ENCODE data around the gene NFATC4.
"Not testable (repeated sequence)": the region's sequence is repeated elsewhere in the genome, so short reads cannot be mapped to it uniquely, and the experiment has no call there.

Gene NFATC4

DNA sequence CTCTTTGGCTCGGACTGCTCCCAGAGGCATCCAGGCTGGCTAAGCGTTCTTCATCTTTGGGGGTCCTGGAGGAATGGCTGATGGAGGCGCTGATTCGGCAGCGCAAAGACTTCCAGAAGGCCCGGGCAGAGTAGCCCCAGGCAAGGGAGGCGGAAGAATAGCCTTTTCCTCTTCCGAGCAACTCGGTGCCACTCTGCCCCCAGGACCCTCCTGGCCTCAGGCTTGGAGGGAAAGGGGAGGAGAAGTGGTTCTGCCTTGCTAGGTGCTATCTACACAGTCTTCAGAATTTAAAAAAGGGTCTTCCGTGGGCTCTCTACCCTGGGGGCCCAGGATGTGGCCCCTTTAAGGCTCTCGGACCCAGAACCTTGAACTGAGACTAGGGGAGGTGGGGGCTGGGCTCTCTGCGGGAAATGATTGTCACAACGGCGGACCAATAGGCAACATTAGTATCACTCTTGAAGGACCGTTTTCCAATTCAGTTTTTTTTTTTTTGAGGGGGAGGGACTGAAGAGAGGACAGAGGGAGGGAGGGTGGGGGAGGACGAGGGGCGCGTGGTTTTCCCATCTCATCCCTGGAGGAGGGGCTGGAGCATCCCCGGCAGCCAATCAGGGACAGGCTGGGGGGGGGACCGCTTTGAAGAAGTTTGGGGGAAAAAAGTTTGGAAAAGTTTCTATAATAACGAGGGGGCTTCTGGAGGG, at the start of gene NFATC4:
Gene NFATC4 (plus strand): TSS at position 671 of the 698 bp plus-strand sequence. CDS start 157 bp downstream, outside the sequence.
- DNase-seq = no peak

DNA sequence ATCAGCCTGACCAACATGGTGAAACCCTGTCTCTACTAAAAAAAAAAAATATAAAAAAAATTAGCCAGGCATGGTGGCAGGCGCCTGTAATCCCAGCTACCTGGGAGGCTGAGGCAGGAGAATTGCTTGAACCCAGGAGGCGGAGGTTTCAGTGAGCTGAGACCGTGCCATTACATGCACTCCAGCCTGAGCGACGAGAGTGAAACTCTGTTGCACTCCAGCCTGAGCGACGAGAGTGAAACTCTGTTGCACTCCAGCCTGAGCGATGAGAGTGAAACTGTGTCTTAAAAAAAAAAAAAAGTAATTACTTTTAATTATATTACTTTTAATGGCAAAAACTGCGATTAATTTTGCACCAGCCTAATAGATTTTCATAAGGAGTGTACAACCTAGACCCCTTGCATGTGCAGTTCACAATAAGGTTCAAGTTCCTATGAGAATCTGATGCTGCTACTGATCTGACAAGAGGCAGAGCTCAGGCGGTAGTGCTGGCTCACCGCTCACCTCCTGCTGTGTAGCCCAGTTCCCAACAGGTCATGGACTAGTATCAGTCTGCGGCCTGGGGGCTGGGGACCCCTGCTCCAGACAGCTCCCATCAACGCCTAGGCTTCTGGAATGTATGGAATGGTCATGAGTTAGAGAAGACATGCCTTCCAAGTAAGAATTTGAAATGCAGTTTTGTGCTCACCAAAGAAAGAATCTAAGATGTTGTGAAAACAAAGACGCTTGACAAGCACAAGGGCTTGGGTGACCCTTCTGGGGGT, 46.6 kb upstream of the NFATC4 start:
- DNase-seq = no peak

DNA sequence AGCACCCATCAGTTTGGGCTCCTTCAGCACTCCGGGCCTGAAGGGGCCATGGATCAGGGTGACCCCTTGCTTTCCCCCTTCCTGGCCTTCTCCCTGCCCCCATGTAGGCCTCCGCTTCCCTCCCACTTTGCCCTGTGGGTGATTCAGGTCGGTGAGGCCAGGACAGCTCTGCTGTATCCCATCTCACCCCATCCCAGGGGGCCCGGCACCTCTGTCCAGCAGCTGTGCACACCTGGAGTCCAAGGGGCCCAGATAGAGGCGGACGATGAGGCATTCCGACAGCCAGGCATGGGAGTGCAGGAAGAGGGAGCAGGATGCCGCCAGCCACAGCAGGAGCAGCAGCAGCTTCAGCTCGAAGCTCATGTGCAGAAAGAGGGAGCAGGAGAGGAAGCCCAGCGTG, 45.3 kb upstream of the NFATC4 start:
- no peak for DNase-seq

DNA sequence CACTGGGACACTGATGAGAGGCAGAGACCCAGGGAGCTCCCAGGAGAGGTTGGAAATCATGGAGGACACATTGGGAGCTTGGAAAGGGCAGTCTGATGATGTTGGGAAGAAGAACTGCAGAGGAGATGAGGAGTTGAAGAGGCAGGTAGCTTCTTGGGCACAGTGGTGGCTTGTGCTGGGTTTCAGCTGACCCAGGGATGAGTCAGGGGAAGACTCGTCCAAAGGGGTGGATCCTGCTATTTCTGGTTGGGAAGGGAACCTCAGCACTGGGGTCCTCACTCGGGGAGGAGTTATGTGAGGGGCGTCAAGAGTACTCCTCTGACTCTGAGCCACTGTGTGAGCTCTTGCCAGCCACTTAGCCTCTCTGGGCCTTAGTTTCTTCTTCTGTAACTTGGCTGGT, 44.6 kb upstream of the NFATC4 start:
- DNase-seq = no peak

DNA sequence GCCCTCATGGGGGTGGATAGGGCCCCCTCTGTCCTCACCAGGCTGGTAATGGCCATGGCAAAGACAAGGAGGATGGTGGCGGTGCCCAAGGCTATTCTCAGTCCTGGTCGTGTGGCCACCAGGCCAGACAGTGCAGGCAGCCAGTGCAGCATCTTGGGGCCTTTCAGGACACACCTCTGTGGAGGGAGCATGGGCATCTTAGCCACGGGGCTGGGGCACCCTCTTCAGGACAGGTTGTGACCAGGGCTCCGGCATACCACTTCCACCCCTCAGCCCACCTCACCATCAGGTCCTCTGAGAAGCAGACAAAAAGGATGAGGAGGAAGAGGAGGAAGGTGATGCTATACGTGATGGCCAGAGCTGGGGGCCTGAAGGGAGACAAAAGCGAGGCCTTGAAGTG, 44.0 kb upstream of the NFATC4 start:
- DNase-seq = no peak

DNA sequence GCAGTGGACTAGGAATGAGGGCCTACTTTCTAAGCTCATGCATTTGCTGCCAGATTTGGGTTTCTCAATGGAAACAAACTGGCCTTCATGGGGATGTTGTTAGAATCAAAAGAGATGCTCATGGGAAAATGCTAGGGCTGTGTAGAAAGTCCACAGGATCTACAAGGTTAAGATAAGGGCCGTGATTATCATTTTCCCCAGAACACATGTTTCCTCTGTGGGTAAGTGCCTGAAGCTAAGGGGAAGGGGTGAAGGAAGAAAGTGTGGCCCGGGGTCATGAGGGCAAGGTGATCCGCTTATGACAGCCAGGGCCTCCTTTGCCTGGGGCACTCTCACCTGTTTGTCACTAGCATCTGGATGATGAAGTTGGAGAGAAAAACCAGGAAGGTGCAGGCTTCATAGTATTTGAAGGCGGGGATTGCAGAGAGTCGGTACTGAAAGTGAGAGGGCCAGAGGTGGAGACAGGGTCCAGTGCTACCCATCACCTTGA, 42.9 kb upstream of the NFATC4 start:
- DNase-seq = no peak

DNA sequence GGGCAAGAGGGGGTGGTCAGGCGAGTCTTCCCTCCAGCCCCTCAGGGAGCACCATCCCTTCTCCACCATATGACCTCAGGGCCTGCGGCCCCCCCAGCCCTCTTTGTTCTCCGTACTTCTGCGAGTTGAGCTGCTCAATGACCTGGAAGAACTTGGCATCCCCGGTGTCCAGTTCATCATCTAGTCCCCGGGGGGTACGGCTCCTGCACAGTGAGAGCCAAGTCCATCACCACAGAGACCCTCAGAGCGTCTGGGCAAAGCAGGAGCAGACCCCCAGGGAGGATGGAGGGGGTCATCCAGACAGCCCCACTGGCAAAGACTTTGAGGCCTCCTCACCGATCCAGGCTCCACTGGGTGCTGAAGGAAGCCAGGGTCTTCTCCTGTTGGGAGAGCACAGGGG, 42.0 kb upstream of the NFATC4 start:
- DNase-seq = no peak

DNA sequence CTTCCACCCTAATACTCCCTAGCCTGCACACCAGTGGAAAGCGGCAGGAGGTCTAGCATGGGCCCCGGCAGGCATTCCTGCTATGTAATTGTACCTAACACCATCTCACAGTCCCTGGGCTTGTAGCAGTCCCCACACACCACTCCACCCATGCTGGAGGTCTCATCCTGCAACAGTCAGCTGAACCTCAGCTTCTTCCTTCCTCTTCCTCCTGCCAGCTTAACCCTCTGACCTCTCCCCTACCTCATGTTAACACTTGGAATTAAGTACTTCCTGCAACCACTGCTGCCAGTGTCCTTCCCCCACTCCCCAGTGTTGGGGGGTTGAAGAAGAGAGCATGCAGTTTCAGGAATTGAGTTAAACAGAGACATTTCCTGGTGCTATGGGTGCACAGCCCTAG, 40.7 kb upstream of the NFATC4 start:
- no peak for DNase-seq

DNA sequence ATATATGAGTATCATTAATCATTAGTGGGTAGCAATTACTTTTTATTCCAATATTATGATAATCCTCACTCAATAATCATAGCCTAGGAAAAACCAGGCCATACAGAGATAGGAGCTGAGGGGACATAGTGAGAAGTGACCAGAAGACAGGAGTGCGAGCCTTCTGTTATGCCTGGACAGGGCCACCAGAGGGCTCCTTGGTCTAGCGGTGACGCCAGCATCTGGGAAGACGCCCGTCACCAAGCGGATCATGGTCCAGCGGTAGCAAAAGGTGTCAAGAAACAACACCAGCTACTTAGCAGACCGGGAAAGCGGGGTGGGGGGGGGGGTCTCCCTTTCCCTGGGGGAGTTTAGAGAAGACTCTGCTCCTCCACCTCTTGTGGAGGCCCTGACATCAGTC, 40.1 kb upstream of the NFATC4 start:
- not testable (repeated sequence) for DNase-seq

DNA sequence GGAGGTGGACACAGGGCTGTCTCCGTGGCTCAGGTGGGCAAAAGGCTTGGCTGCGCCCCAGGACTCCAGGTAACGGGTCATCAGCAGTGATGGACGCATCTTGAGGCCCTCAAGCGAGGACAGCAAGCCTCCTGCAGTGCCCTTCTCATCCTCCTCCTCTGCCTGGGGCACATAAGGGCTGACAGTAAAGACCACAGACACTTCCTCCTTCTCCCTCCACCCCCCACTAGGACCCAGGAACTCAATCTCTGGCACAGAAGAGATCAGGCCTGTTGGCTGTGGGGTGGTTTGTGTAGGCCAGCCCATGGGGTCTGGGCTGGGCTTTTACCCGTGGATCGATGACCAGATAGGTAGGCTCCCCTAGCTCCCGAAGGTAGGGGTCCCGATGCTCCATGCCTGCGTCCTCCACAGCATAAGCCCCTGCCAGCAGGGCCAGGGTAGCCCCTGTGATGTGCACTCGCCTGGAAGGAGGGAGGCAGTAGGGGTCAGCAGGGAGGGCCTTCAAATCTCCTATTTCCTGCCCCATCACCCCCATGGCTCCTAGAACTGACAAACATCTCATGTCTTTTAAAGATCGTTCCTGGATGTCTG, 38.8 kb upstream of the NFATC4 start:
- no peak for DNase-seq

DNA sequence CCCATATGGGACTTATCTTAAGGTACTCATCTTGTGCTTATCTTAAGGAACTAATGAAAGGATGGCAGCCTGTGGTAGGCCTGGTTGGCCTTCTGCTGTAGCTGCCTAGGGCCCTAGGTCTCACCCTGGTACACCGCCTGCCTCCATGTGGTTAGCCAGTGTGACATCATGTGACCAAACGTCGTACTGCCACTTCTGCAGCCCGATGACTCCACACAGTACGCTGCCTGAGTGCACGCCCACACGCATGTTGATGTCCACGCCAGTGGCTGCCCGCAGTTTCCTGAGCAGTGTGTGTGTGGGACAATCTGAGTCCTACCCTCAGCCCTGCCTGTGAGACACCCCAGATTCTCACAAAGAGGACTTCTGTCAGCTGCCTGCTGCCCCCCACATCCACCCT, 38.2 kb upstream of the NFATC4 start:
- peak; percentile 59 for DNase-seq

DNA sequence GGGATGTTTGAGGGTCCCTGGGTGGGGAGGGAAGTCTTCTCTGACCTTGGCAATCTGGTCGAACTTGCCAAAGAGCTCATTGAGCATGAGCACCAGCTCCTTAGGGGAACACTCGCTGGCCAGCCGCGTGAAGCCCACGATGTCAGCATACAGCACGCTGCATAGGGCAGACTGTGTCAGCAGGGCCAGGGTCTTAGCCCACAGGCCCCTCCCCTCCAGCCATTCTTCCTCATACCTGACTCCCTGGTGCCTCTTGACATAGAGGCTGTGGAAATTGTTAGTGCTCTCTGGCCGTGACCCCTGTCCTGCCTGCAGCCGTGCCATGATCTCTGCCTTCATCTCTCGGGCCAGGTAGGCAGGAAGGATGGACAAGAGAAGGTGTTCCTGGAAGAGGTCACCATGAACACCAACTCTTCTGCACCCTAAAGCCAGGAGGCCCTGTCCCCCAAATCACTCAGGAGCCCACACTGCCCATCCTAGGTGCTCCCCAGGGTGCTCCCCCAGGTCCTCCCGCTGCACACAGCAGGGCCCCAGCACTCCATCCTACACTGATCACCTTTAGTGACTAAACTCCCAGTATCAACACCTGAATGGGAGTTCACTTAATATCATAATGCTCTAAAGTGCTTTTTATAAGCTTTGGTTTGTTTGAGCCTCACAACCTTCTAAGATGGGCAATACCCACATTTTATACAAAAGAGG, 36.9 kb upstream of the NFATC4 start:
- DNase-seq = no peak

DNA sequence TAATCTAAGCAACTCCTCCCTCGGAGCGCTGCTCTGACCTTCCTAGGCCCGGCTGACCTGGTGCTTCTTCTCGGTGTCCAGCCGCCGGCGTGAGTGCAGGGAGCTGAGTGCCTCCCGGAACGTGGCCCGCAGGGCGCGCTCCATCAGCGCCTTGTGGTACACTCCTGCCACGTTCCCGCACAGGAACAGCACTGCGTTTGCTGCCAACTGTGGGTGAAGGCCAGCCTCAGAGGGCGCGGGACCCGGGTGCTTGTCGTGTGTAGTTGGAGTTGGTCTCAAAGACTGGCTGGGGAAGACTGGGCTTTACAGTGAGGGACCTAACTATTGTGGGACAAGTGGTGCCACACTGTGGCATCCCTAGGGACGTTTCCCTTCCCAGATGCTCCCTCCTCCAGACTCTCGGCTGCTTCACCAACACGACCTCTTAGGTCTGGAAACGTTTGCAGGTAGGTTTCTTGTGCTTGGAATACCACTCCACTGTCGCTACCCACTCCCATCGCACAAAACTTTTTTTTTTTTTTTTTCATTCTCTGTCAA, 36.2 kb upstream of the NFATC4 start:
- DNase-seq = no peak

DNA sequence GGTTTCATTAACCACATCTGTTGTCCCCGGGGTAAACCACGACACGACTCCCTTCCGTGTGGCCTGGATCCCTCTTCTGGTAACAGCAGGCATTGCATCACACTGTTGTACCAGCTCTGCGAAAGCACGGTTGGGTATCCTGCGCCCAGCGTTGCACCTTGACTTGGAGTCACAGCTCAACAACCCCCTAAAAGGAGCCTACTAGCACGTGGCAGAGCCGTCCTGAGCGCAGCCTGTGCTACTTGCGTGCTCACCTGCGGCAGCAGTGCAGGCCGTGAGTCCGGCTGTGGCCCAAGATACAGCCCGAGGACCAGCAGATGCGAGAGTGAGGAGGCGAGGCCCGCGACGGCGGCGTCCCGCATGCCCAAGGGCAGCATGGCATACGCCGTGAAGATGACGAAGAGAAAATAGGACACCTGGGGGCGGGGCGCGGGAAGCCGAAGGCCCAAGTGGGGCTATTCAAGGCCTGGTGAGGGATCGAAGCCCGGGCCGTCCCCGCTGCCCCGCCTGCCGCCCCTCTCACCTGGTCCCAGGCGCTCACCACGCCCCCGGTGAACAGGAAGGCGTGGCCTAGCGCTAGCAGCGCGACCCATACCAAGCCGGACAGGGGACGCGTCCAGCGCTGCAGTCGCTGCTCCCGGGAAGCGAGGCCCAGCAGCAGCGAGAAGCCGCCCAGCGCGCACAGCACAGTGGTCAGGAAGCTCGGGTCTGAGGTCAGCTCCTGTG, 35.6 kb upstream of the NFATC4 start:
- peak; percentile 89 for DNase-seq

DNA sequence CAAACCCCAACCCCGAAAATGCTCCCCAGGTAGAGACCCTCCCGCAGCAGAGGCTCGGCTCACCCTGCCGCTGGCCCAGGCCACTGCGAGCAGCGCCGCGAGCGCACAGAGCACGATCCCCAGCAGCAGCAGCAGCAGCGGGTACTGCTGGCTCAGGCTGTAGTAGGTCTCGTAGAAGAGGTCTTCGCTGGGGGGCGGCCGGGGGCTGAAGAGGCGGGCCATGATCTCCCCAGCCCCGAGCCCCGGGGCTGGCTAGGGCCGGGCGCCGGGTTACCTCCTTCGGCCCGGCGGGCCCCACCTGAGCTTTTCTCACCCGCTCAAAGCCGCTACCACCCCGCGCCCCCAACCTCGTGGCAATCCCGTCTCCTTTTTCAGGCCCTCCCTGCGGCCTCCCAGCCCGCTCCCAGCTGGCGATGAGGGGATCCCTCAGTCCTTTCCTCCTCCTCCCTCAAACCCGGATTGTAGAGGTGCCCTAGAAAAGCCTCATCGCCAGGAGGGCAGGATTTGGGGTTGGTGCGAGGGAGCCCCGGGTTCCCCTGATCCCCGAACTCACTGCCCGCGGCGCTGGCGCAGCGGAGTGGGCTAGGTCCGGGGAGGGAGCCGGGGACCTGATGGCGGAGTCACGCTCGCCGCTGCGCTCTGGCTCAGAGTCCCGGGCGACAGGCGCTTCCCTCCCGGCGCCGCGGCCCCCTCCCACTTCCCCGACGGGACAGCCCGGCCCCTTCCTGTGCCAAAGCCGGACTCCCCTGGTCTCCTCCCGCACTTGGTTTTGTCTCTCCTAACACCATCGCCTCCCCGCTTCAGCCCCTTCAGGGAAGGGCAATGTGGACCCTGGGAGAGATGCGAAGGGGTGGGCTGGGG, 33.3 kb upstream of the NFATC4 start, which contains the start of gene ADCY4:
Gene ADCY4 (minus strand): TSS at position 641 of the 861 bp plus-strand sequence. CDS start 419 bp downstream, at position 222.
- peak; percentile 30 for DNase-seq

DNA sequence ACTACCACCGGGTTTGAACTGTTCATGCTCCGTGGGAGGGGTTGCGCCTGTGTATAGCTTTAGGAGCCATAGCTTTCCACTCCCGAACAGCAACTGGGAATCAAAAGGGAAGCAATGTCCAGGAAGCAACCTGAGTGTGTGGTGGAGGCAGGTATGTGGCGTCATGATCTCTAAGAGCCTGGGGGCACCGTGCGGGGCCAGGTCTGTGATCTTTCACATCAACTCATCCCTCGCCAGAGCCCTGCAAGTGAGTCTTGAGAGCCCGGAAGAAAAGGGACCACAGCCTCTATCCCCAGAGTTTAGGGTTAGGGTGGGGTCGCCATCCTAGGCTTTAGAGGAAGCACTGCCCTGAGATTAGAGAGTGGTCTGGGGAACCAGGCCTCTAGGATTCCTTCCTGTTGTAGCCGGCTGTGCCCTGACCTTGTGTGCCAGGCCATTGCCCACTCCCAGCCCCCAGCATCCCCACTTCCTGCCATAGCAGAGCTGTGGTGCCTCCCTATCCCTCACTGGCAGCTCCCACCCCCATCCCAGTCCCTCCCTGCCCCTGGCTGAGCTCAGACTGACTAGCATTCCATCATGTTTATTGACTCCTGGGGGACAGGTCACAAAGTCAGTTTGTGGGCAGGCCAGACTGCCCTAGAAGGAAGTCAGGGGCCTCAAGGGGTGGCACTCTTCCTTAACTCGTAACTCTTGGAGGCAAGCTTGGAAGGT, 32.4 kb upstream of the NFATC4 start:
- no peak for DNase-seq

DNA sequence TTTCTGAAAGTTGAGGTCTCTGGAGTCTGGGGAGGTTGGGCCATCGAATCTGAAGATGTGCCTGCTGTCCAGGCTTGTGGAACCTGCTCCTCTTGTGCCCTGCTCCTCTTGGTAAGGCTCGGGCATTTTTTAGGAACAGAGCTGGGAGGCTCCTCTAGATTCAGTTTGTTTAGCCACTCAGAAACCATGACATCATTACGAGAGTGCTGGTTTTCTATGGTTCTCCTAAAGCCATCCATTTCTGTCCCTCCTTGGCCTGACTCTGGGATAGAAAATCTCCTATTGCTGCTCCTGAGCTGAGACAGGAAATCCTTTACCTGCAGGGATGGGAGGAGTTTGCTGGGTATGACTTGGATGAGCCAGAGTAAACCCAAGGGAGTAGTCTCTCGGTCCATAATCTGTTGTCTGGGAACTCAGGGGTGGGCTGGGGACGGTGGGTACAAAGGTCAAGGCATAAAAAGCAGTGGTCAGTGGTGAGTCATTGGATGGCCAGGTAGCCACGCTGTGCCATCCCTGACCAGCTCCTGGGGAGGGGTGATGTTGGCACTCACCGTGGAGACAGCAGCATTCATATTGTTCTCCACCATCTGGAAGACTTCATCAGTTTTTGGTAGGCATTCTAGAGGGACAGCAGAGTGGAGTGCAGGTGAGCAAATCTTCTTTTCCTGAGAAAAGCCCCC, 30.7 kb upstream of the NFATC4 start:
- DNase-seq = no peak

DNA sequence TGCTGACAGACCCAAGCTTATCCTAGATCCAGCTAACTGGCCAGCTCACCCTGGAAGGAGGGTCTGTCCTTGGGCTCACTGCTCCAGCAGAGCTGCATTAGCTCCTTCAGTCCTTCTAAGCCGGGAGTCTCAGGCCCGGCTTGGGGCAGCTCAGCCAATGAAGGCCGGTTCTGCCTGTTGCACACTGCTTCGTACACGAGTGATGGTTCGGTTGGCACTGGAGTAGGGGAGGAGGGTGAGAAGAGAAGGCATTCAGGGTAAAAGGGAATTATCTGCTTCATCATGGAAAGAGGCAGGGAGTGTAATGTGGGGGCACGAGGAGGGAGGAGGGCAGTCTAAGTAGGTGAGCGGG, 30.2 kb upstream of the NFATC4 start:
- DNase-seq = no peak

DNA sequence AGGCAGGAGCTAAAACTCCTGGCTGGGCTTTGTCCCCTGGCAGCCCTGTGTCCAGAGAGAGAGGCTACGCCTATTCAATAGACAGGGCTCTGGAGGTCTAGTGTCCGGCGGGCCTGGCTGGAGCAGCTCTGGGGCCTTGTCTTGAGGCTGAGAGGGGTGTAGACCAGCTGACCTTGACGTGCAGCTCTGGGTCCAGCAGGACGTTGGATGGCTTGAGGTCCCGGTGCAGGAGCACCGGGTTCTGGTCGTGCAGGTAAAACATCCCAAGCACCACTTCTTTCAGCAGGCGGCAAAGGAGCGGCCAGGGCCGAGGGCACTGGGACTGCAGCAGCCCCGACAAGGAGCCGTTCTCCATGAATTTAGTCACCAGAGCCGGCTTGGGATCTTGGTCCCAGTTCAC, 29.1 kb upstream of the NFATC4 start:
- DNase-seq = no peak
